WTC11 (cell line): ENCODE results near the gene NXPH3. TPM values are rescaled to one million over a fixed set of nuclear protein-coding genes. Genes with fewer than 3 reads are reported as not detected.

Source experiments
- ATAC-seq: fragments of 200-7000 bp; cut with Tn5 transposase; 2 replicates; pipeline ENCODE4 v1.10.0; 2021; ENCODE audit warnings: mild to moderate bottlenecking, moderate library complexity
- CTCF ChIA-PET: fragments of 300-600 bp; sonication (Branson Sonifier 250); formaldehyde crosslinking; loops from one replicate; lab custom pipeline; 2021; ENCODE audit warnings: antibody characterized with exemption; lab: Charles Lee
- POLR2A ChIA-PET: fragments of 350-600 bp; sonication (Branson Sonifier 250); formaldehyde crosslinking; loops from one replicate; lab custom pipeline; 2021; ENCODE audit warnings: antibody characterized with exemption; lab: Charles Lee
- DNase-seq: peaks from one replicate; pipeline ENCODE4 v3.0.0; 2021; ENCODE audit warnings: low spot score
- H3K27ac Mint-ChIP-seq: 2 replicates; pipeline ENCODE4 v1.8.0; 2021; ENCODE audit warnings: mixed read lengths
- H3K27me3 Mint-ChIP-seq: 2 replicates; pipeline ENCODE4 v1.8.0; 2021; ENCODE audit warnings: low read depth, mild to moderate bottlenecking, moderate library complexity, mixed read lengths
- H3K36me3 Mint-ChIP-seq: 2 replicates; pipeline ENCODE4 v1.8.0; 2021; ENCODE audit warnings: mixed read lengths
- H3K4me1 Mint-ChIP-seq: 2 replicates; pipeline ENCODE4 v1.8.0; 2022; ENCODE audit warnings: mixed read lengths
- H3K4me3 Mint-ChIP-seq: 2 replicates; pipeline ENCODE4 v1.8.0; 2021; ENCODE audit warnings: mild to moderate bottlenecking, moderate library complexity, mixed read lengths
- H3K9me3 Mint-ChIP-seq: 2 replicates; pipeline ENCODE4 v1.8.0; 2021; ENCODE audit warnings: mixed read lengths
- ARID4B ChIP-seq: sonication (generic); formaldehyde crosslinking; IDR thresholded peaks from 2 replicates; pipeline ENCODE4 v1.8.0; 2023; ENCODE audit warnings: missing genetic modification reagents, mild to moderate bottlenecking, borderline replicate concordance
- CREB1 ChIP-seq: sonication (generic); formaldehyde crosslinking; IDR thresholded peaks from 2 replicates; pipeline ENCODE4 v1.8.0; 2023; ENCODE audit warnings: mild to moderate bottlenecking, missing genetic modification reagents
- E2F1 ChIP-seq: sonication (generic); formaldehyde crosslinking; IDR thresholded peaks from 2 replicates; pipeline ENCODE4 v1.8.0; 2022; ENCODE audit warnings: mild to moderate bottlenecking, missing genetic modification reagents
- GABPB1 ChIP-seq: sonication (generic); formaldehyde crosslinking; IDR thresholded peaks from 2 replicates; pipeline ENCODE4 v1.8.1; 2023; ENCODE audit warnings: mild to moderate bottlenecking, missing genetic modification reagents
- GRHL2 ChIP-seq: fragments of 250-450 bp; sonication (Bioruptor Pico); IDR thresholded peaks from 2 replicates; pipeline ENCODE4 v1.8.0; 2022; ENCODE audit warnings: mild to moderate bottlenecking, moderate library complexity; ENCODE audit not compliant: insufficient replicate concordance, severe bottlenecking
- GTF2I ChIP-seq: fragments of 250-450 bp; sonication (Bioruptor Pico); conservative IDR thresholded peaks from 2 replicates; pipeline ENCODE4 v1.4.0; 2021; ENCODE audit warnings: mild to moderate bottlenecking
- MXD4 ChIP-seq: fragments of 250-450 bp; sonication (Bioruptor Pico); IDR thresholded peaks from 2 replicates; pipeline ENCODE4 v1.8.0; 2021; ENCODE audit warnings: mild to moderate bottlenecking, moderate library complexity, borderline replicate concordance
- NR1H2 ChIP-seq: sonication (generic); formaldehyde crosslinking; IDR thresholded peaks from 2 replicates; pipeline ENCODE4 v1.9.0; 2021; ENCODE audit warnings: mild to moderate bottlenecking, moderate library complexity, missing genetic modification reagents
- NR2C2 ChIP-seq: sonication (generic); formaldehyde crosslinking; IDR thresholded peaks from 2 replicates; pipeline ENCODE4 v1.8.0; 2022; ENCODE audit warnings: mild to moderate bottlenecking, missing genetic modification reagents
- PRDM15 ChIP-seq: sonication (generic); formaldehyde crosslinking; IDR thresholded peaks from 2 replicates; pipeline ENCODE4 v1.8.0; 2022; ENCODE audit warnings: missing genetic modification reagents
- RELA ChIP-seq: sonication (generic); formaldehyde crosslinking; IDR thresholded peaks from 2 replicates; pipeline ENCODE4 v1.8.1; 2022; ENCODE audit warnings: missing genetic modification reagents, mild to moderate bottlenecking, borderline replicate concordance
- ZMAT4 ChIP-seq: fragments of 250-450 bp; sonication (Bioruptor Pico); IDR thresholded peaks from 2 replicates; pipeline ENCODE4 v1.9.0; 2021; ENCODE audit warnings: mild to moderate bottlenecking
- ZNF121 ChIP-seq: sonication (generic); formaldehyde crosslinking; IDR thresholded peaks from 2 replicates; pipeline ENCODE4 v1.8.0; 2023; ENCODE audit warnings: missing genetic modification reagents
- ZNF281 ChIP-seq: sonication (generic); formaldehyde crosslinking; IDR thresholded peaks from 2 replicates; pipeline ENCODE4 v1.8.0; 2023; ENCODE audit warnings: mild to moderate bottlenecking, missing genetic modification reagents
- total RNA-seq: library from RNA; stranded (reverse); gene quantifications from 3 replicates; pipeline ENCODE4 v1.2.3, GENCODE V29; 2021

Gene NXPH3
- total RNA-seq, 1 experiment from 2014 or later = 3.4 TPM

- H3K4me3 Mint-ChIP-seq = no peak overlapping the region
- no peak for TF ChIP-seq NR2C2 (CRISPR knock-in tag)
- TF ChIP-seq NR1H2 (CRISPR knock-in tag) = no peak
- TF ChIP-seq PRDM15 = no peak
- TF ChIP-seq ZNF121 (CRISPR knock-in tag) = no peak
- TF ChIP-seq GTF2I (CRISPR knock-in tag) = no peak
- TF ChIP-seq GRHL2 (CRISPR knock-in tag) = no peak
- TF ChIP-seq GABPB1 (CRISPR knock-in tag) = no peak
- TF ChIP-seq ARID4B = no peak
- no peak for TF ChIP-seq ZMAT4 (CRISPR knock-in tag)
- no peak for TF ChIP-seq MXD4 (CRISPR knock-in tag)
- no peak for TF ChIP-seq CREB1 (CRISPR knock-in tag)
- TF ChIP-seq ZNF281 = no peak
- TF ChIP-seq RELA = no peak
- TF ChIP-seq E2F1 (CRISPR knock-in tag) = no peak
- DNase-seq (no peak), ATAC-seq (no peak)
- ChIA-PET CTCF (interaction anchor here (0.7 to 0.8 kb wide), 2 partner anchors 24 to 270 kb away, joined by 3 to 4 read pairs; no protein-coding TSS in a partner anchor), POLR2A (no interaction called here)
- peaks cover 4% of the 10 kb centered on the region for H3K4me1 Mint-ChIP-seq
- H3K27me3 Mint-ChIP-seq = peaks cover 18% of the 10 kb centered on the region
- no peak overlapping the region for H3K27ac Mint-ChIP-seq
- H3K9me3 Mint-ChIP-seq = no peaks in the 10 kb centered on the region
- H3K36me3 Mint-ChIP-seq = no peaks in the 10 kb centered on the region
These were observed 6.5 kb downstream of the NXPH3 start for GRCh38 chr17:49582055-49582722.
